GM12864 (cell line): ENCODE data around the gene ERBB4.
A peak's percentile ranks its signal among the peaks of the same experiment; 100 is the strongest.

Experiments used
- DNase-seq: peaks from one replicate; pipeline ENCODE4 v3.0.0-alpha.2; 2011; ENCODE audit warnings: low read depth
- H3K4me3 ChIP-seq: 2 replicates; pipeline ENCODE4 v1.5.1; 2011; ENCODE audit warnings: mild to moderate bottlenecking, low read depth, low read length, control low read depth
- CTCF ChIP-seq: IDR thresholded peaks from 2 replicates; pipeline ENCODE4 v1.5.1; 2011; ENCODE audit warnings: low read depth, mild to moderate bottlenecking, moderate library complexity, low read length, control low read depth, inconsistent platforms; ENCODE audit errors: missing control alignments

ERBB4 gene

GRCh38 chr2:212181646-212182045 is 357.0 kb downstream of the ERBB4 start:
- no peak for DNase-seq
- H3K4me3 ChIP-seq, result no peak overlapping the region
- no peak for TF ChIP-seq CTCF

- H3K4me3 ChIP-seq, result no peak overlapping the region
- no peak for TF ChIP-seq CTCF
- DNase-seq, result no peak
Measured at GRCh38 chr2:212180408-212181083, 358.1 kb downstream of the ERBB4 start.

- DNase-seq, result no peak
- TF ChIP-seq CTCF, result peak; percentile 7
- H3K4me3 ChIP-seq, result no peak overlapping the region
Measured at GRCh38 chr2:212177724-212178123, 360.9 kb downstream of the ERBB4 start.

- H3K4me3 ChIP-seq, result no peak overlapping the region
- no peak for TF ChIP-seq CTCF
- no peak for DNase-seq
Measured at GRCh38 chr2:212176151-212176550, 362.5 kb downstream of the ERBB4 start.

GRCh38 chr2:212173756-212174510 is 364.7 kb downstream of the ERBB4 start:
- no peak for TF ChIP-seq CTCF
- H3K4me3 ChIP-seq, result no peak overlapping the region
- DNase-seq, result no peak

- DNase-seq, result no peak
- no peak for TF ChIP-seq CTCF
- H3K4me3 ChIP-seq, result no peak overlapping the region
Measured at GRCh38 chr2:212173331-212173730, 365.3 kb downstream of the ERBB4 start.
